ENCODE measurements around the gene ABHD13.

DNA sequence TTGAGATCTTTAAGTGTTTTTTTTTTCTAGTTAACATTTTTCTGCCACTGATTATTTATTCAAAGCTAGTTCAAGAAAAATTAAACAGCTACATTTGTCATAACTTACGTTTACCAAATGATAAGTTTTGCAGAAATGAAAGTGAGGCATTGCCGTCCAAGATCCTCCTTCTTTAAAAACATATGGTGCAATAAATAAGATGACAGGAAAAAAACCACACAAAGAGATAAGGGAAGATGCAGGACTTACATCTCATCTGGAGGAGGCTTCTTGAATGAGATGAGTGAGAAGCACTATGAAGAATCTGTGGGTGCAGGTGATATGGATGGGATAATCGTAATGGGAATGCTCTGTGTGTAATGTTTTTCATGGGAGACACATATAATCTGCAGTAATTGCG, 63.7 kb downstream of the ABHD13 start:
- no peak for TF ChIP-seq POLR2A (IDR thresholded peaks at IDR 0.05)
- TF ChIP-seq, protein P1, sequence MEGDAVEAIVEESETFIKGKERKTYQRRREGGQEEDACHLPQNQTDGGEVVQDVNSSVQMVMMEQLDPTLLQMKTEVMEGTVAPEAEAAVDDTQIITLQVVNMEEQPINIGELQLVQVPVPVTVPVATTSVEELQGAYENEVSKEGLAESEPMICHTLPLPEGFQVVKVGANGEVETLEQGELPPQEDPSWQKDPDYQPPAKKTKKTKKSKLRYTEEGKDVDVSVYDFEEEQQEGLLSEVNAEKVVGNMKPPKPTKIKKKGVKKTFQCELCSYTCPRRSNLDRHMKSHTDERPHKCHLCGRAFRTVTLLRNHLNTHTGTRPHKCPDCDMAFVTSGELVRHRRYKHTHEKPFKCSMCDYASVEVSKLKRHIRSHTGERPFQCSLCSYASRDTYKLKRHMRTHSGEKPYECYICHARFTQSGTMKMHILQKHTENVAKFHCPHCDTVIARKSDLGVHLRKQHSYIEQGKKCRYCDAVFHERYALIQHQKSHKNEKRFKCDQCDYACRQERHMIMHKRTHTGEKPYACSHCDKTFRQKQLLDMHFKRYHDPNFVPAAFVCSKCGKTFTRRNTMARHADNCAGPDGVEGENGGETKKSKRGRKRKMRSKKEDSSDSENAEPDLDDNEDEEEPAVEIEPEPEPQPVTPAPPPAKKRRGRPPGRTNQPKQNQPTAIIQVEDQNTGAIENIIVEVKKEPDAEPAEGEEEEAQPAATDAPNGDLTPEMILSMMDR (IDR thresholded peaks at IDR 0.05), result no peak

Data from suprapubic skin (tissue), 3 donors.